ENCODE measurements around the gene PPP2R2D.
A peak's percentile ranks its signal among the peaks of the same experiment; 100 is the strongest.

The PPP2R2D gene

GRCh38 chr10:131898061-131898460 is 2.7 kb upstream of the PPP2R2D start:
- no peak overlapping the region for H2AFZ ChIP-seq (ENCODE audit: low read depth)
- no peak for TF ChIP-seq CTCF (conservative IDR thresholded peaks at IDR 0.05; ENCODE audit: low read depth, low read length)

GRCh38 chr10:131898713-131899112 is 2.1 kb upstream of the PPP2R2D start:
- H3K4me2 ChIP-seq: no peak overlapping the region

More at GRCh38 chr10:131898061-131898460, 2.7 kb upstream of the PPP2R2D start:
- Histone ChIP-seq H3K4me2 (no peak overlapping the region), H3K36me3 (ENCODE audit: insufficient read depth) (no peaks in the 10 kb centered on the region), H4K20me1 (ENCODE audit: insufficient read depth) (no peaks in the 10 kb centered on the region), H3K9ac (no peak overlapping the region), H3K27me3 (ENCODE audit: insufficient read depth, low read depth) (peaks cover 40% of the 10 kb centered on the region), H3K27ac (no peak overlapping the region), H3K79me2 (ENCODE audit: insufficient read depth, low read depth) (peaks cover 16% of the 10 kb centered on the region), H3K4me1 (ENCODE audit: low read depth, poor library complexity, severe bottlenecking) (peaks cover 17% of the 10 kb centered on the region), H3K4me3 (IDR thresholded peaks at IDR 0.05; ENCODE audit: insufficient read depth, low read depth, low read length) (no peak overlapping the region)

GRCh38 chr10:131899116-131899690 is 1.6 kb upstream of the PPP2R2D start:
- Histone ChIP-seq H3K27ac (no peak overlapping the region), H3K4me1 (ENCODE audit: low read depth, poor library complexity, severe bottlenecking) (peaks cover 29% of the 10 kb centered on the region), H3K36me3 (ENCODE audit: insufficient read depth) (no peaks in the 10 kb centered on the region), H3K4me2 (no peak overlapping the region), H3K9ac (no peak overlapping the region), H4K20me1 (ENCODE audit: insufficient read depth) (no peaks in the 10 kb centered on the region), H3K4me3 (IDR thresholded peaks at IDR 0.05; ENCODE audit: insufficient read depth, low read depth, low read length) (no peak overlapping the region), H3K79me2 (ENCODE audit: insufficient read depth, low read depth) (peaks cover 27% of the 10 kb centered on the region), H3K27me3 (ENCODE audit: insufficient read depth, low read depth) (peaks cover 29% of the 10 kb centered on the region), H2AFZ (ENCODE audit: low read depth) (no peak overlapping the region)
- TF ChIP-seq CTCF (conservative IDR thresholded peaks at IDR 0.05; ENCODE audit: low read depth, low read length): no peak

More at GRCh38 chr10:131898713-131899112, 2.1 kb upstream of the PPP2R2D start:
- peaks cover 34% of the 10 kb centered on the region for H3K27me3 ChIP-seq (ENCODE audit: insufficient read depth, low read depth)
- H3K4me3 ChIP-seq (IDR thresholded peaks at IDR 0.05; ENCODE audit: insufficient read depth, low read depth, low read length): no peak overlapping the region
- H3K9ac ChIP-seq: no peak overlapping the region
- H3K27ac ChIP-seq: no peak overlapping the region
- H2AFZ ChIP-seq (ENCODE audit: low read depth): no peak overlapping the region
- H3K36me3 ChIP-seq (ENCODE audit: insufficient read depth): no peaks in the 10 kb centered on the region
- H3K79me2 ChIP-seq (ENCODE audit: insufficient read depth, low read depth): peaks cover 22% of the 10 kb centered on the region
- no peak for TF ChIP-seq CTCF (conservative IDR thresholded peaks at IDR 0.05; ENCODE audit: low read depth, low read length)
- H3K4me1 ChIP-seq (ENCODE audit: low read depth, poor library complexity, severe bottlenecking): peaks cover 24% of the 10 kb centered on the region
- H4K20me1 ChIP-seq (ENCODE audit: insufficient read depth): no peaks in the 10 kb centered on the region

- Histone ChIP-seq H3K79me2 (ENCODE audit: insufficient read depth, low read depth) (peaks cover 33% of the 10 kb centered on the region), H3K9ac (no peak overlapping the region), H4K20me1 (ENCODE audit: insufficient read depth) (no peaks in the 10 kb centered on the region), H3K4me3 (IDR thresholded peaks at IDR 0.05; ENCODE audit: insufficient read depth, low read depth, low read length) (no peak overlapping the region), H3K4me2 (peak overlapping the region; percentile 73), H3K27ac (no peak overlapping the region), H3K27me3 (ENCODE audit: insufficient read depth, low read depth) (peaks cover 26% of the 10 kb centered on the region), H3K4me1 (ENCODE audit: low read depth, poor library complexity, severe bottlenecking) (peaks cover 35% of the 10 kb centered on the region), H3K36me3 (ENCODE audit: insufficient read depth) (no peaks in the 10 kb centered on the region), H2AFZ (ENCODE audit: low read depth) (peak overlapping the region; percentile 75)
- TF ChIP-seq CTCF (conservative IDR thresholded peaks at IDR 0.05; ENCODE audit: low read depth, low read length): no peak
Measured at GRCh38 chr10:131899695-131900349, 986 bp upstream of the PPP2R2D start.
